Pancreas (tissue), 10 donors: ENCODE data around the gene C14orf180. TPM values are rescaled to one million over a fixed set of nuclear protein-coding genes. Genes with fewer than 3 reads are reported as not detected.

Source experiments
- ATAC-seq, 4 donors: fragments of 200-7000 bp; cut with Tn5 transposase; one replicate each; pipeline versions ENCODE4 v1.8.0 to v1.9.1; 2020; ENCODE audit warnings: mild to moderate bottlenecking in 4 of 4, moderate library complexity in 4 of 4
- DNase-seq, 6 donors: peaks; one replicate each; pipeline ENCODE4 v3.0.0-alpha.2; 2020
- FAIRE-seq: peaks from 2 replicates; lab custom pipeline; 2012; peaks lifted over from hg19 to GRCh38; lab: Jason Lieb, UNC
- H3K27ac ChIP-seq, 4 donors: fragments of 200-600 bp; sonication (generic); 1 replicate in 3 of 4; 2 replicates in 1 of 4; pipeline versions ENCODE4 v1.5.0 to v1.8.0; 2020
- H3K27me3 ChIP-seq, 4 donors: fragments of 200-600 bp; one replicate each; pipeline ENCODE4 v1.8.0; 2021
- H3K36me3 ChIP-seq, 3 donors: fragments of 200-600 bp; sonication (generic) in 1 of 3; one replicate each; pipeline versions ENCODE4 v1.5.0 to v1.8.0; 2020 to 2021
- H3K4me1 ChIP-seq, 3 donors: fragments of 200-600 bp; one replicate each; pipeline ENCODE4 v1.8.0; 2021
- H3K4me3 ChIP-seq, 4 donors: fragments of 200-600 bp; sonication (generic) in 2 of 4; one replicate each; pipeline versions ENCODE4 v1.5.0 to v1.8.0; 2020 to 2021
- H3K9me3 ChIP-seq, 4 donors: fragments of 200-600 bp; one replicate each; pipeline ENCODE4 v1.8.0; 2021
- WGBS, 2 donors: extraction: QIAGEN DNeasy Blood & Tissue Kit; methylation state at CpG; one replicate each; pipeline ENCODE4 v1.1.7; 2013; 5-methylcytosine and 5-hydroxymethylcytosine counted together
- intact Hi-C, 3 donors: fragments of 100-400 bp; cut with DNase I; formaldehyde crosslinking; loops; one replicate each; pipeline versions ENCODE4 v1.11.1 to v1.14.2; 2022
- polyA plus RNA-seq, 2 donors: library from polyadenylated mRNA; stranded (reverse); fragments of 200-250 nt; gene quantifications; one replicate each; pipeline ENCODE4 v1.2.3, GENCODE V29; 2013
- total RNA-seq, 6 donors: library from RNA; stranded (reverse); fragmentation: NEBNext Ultra II Directional in 4 of 6; extraction: Animal tissue kit (Norgen Biotek cat#: 25700) in 4 of 6; gene quantifications; one replicate each; pipeline versions ENCODE4 v1.2.1 to v1.2.4, GENCODE V29; 2021 to 2023
- TF ChIP-seq, protein P1 (sequence below), 4 donors: fragments of 200-600 bp; sonication (generic) in 3 of 4; IDR thresholded peaks; one replicate each; pipeline versions ENCODE4 v1.5.0 to v1.8.0; 2021; ENCODE audit warnings: antibody characterized with exemption in 4 of 4
- donor health status: healthy with polysubstance abuse.
- donor health status: DM: no; HTN: no; CAD: no; lungs with moderate emphysema.
- donor health status: DM: no; HTN: no; CAD: no.
- donor health status: control.
- donor health status: control.
- donor health status: Bipolar disorder and iron deficiency.
- donor health status: DM: yes; HTN: yes; CAD: no.
- donor health status: DM: no; HTN: no; CAD: no.
- donor health status: DM: no; HTN: no; CAD: no.
- donor health status: DM: yes; HTN: yes; CAD: no.

C14orf180 gene
- total and polyA plus RNA-seq, 8 donors: 0.09 to 1.1 (median 0.34) TPM; not detected in 2

DNA sequence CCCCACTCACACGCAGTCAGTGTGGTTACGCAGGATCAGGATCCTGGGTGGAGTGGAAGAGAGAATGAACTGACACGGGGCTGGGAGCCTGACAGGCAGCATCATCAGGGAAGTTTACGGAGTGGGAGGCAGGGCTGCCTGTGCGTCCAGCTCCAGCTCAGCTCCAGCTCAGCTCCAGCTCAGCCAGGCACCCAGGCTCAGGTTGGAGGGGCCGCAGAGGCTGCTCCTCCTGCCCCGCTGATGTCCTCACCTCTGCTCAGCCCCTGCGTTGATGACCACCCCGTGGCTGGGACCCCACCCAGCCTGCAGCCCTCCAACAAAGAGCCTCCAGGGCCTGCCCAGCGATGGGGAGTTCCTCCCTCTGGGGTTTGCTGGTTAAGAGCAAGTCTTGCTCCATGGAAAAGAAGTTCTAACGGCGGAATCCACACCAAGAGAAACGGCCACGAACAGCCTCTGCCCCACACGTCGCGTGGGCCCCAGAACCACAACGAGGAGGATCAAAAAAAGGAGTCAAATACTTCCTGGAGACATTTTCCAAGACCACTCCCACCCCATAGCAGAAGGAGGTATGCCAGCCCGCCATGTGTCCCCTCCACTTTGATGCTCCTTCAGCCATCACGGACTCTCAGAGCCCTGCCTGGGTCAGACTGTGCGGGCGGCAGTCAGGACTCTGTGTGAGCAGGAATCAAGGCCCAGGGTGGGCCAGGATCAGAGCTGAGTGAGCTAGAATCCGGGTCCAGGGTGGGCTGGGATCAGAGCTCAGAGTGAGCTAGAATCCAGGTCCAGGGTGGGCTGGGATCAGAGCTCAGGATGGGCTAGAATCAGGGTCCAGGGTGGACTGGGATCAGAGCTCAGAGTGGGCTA, 17.7 kb upstream of the C14orf180 start:
- Histone ChIP-seq H3K4me3 (no peak overlapping the region), H3K4me1 (no peaks in the 10 kb centered on the region), H3K27me3 (peaks cover 0 to 7% (median 0%) of the 10 kb centered on the region in 4 donors), H3K9me3 (no peaks in the 10 kb centered on the region), H3K27ac (no peak overlapping the region), H3K36me3 (no peaks in the 10 kb centered on the region)
- WGBS, 2 donors: 54 to 67% methylated on average over 23 of the region's 23 CpGs
- peak in 2 of 6 donors; percentile 10 to 43 for DNase-seq
- no peak for ATAC-seq
- TF ChIP-seq, protein P1, sequence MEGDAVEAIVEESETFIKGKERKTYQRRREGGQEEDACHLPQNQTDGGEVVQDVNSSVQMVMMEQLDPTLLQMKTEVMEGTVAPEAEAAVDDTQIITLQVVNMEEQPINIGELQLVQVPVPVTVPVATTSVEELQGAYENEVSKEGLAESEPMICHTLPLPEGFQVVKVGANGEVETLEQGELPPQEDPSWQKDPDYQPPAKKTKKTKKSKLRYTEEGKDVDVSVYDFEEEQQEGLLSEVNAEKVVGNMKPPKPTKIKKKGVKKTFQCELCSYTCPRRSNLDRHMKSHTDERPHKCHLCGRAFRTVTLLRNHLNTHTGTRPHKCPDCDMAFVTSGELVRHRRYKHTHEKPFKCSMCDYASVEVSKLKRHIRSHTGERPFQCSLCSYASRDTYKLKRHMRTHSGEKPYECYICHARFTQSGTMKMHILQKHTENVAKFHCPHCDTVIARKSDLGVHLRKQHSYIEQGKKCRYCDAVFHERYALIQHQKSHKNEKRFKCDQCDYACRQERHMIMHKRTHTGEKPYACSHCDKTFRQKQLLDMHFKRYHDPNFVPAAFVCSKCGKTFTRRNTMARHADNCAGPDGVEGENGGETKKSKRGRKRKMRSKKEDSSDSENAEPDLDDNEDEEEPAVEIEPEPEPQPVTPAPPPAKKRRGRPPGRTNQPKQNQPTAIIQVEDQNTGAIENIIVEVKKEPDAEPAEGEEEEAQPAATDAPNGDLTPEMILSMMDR (IDR thresholded peaks at IDR 0.05): no peak
- FAIRE-seq: no peak
- intact Hi-C loops: loop anchor here in 2 of 3 donors (5.0 to 10.0 kb wide), 2 partner anchors 417 to 425 kb away; partner anchors contain the start of gene KIF26A (in 1 of the 2)

DNA sequence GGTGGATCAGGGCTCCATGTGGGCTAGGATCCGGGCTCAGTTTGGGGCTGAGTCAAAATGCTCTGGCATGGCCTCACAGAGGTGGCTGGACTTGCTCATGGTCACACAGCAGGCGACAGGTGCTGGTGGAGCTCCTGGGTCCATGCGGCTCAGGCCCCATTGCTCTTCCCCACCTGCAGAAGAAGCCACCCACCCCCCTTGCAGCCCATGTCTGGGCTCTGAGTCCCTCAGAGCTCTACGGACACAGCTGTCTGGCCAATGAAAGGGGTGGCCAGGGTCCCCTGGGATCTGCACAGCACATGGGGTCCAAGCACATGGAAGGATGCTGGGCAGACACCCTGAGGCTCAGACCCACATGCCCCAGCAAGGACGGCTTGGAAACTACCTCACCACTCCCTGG, 17.0 kb upstream of the C14orf180 start:
- TF ChIP-seq, protein P1 (IDR thresholded peaks at IDR 0.05): no peak
- peaks cover 0 to 7% (median 0%) of the 10 kb centered on the region in 4 donors for H3K27me3 ChIP-seq
- 65 to 77% methylated on average over 5 of the region's 5 CpGs for WGBS, 2 donors
- H3K9me3 ChIP-seq: no peaks in the 10 kb centered on the region
- H3K4me3 ChIP-seq: no peak overlapping the region
- H3K36me3 ChIP-seq: no peaks in the 10 kb centered on the region
- no peak overlapping the region for H3K27ac ChIP-seq
- H3K4me1 ChIP-seq: no peaks in the 10 kb centered on the region
- intact Hi-C loops: loop anchor here in 2 of 3 donors (5.0 to 10.0 kb wide), 2 partner anchors 418 to 425 kb away; partner anchors contain the start of gene KIF26A (in 1 of the 2)
- peak in 2 of 6 donors; percentile 5 to 40 for DNase-seq
- no peak for ATAC-seq
- no peak for FAIRE-seq

DNA sequence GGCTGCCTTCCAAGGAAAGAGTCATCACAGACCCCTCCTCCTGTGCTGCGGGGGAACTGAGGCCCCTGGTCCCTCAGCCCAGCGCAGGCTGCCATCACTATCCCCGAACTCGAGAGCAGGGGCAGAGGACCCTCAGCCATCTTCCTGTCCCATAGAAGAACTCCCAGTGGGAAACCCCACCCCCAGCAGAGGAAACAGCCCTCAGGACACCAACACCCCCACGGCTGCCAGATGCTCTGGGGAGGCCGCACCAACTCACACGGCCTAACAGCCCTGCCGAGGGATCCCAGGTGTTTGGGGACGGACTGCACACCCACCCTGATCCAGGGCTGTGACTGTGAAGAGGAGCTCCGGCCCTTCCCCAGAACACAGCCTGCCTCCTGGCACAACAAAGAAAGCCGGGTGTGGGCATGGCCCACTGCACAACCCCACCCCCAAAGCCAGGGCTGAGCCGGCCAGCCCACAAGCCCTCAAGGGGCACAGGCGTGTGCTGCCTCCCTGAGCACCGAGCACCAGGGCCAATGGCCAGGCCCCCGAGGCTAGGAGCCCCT, 16.3 kb upstream of the C14orf180 start:
- intact Hi-C loops: loop anchor here in 2 of 3 donors (5.0 to 10.0 kb wide), 2 partner anchors 418 to 426 kb away; partner anchors contain the start of gene KIF26A (in 1 of the 2)
- Histone ChIP-seq H3K9me3 (no peaks in the 10 kb centered on the region), H3K4me3 (no peak overlapping the region), H3K27me3 (peaks cover 0 to 7% (median 0%) of the 10 kb centered on the region in 4 donors), H3K4me1 (no peaks in the 10 kb centered on the region), H3K27ac (no peak overlapping the region), H3K36me3 (no peaks in the 10 kb centered on the region)
- peak in 2 of 6 donors; percentile 26 to 64 for DNase-seq
- 58 to 66% methylated on average over 14 to 15 of the region's 15 CpGs for WGBS, 2 donors
- no peak for FAIRE-seq
- TF ChIP-seq, protein P1 (IDR thresholded peaks at IDR 0.05): no peak
- ATAC-seq: no peak

DNA sequence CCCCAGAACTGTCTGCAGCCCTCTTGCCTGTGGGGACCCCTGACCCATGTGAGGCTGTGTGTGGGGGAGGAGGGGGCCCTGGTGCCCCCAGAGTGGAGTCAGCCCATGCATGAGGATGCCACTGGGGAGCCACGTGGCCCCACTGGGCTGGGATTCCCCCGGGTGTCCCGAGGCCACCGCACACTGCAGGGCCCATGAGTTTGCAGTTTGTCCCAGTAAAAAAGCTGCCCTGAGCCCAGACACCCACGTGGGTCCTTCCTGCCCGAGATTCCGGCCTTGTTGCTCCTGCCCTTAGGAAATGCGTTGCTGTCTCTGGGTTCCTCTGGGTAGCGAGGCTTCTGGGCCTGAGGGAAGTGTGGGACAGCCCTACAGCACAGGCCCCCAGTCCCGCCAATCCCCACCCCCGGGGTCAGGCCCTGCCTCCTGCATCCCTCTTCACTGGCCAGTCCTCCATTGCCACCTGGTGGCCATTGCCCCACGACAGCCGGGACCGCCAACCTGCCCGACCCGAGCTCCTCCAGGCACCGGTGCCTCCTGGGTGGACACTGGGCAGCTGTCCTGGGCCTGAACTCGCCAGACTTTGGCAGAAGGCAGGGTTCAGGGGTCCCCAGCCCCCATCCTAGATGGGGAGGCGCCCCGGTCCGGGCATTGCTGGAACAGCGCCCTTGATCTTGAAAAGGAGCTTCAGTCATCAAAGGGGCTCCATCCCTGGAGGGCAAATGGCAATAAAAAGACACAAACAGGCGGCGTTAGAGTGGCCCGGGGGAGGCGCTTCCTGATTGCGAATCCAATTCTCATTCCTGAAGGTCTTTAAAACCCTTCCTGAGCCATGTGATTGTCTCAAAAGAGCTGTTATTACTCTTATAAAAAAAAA, 15.6 kb upstream of the C14orf180 start:
- DNase-seq (peak; percentile 57 to 92 (median 78)), ATAC-seq (peak; percentile 88 to 97 (median 90)), FAIRE-seq (no peak)
- Histone ChIP-seq H3K4me3 (no peak overlapping the region), H3K36me3 (no peaks in the 10 kb centered on the region), H3K9me3 (no peaks in the 10 kb centered on the region), H3K27ac (no peak overlapping the region), H3K27me3 (peaks cover 0 to 7% (median 0%) of the 10 kb centered on the region in 4 donors), H3K4me1 (no peaks in the 10 kb centered on the region)
- TF ChIP-seq, protein P1 (IDR thresholded peaks at IDR 0.05): peak; percentile 65 to 81 (median 74)
- intact Hi-C loops: loop anchor here in 2 of 3 donors (5.0 to 10.0 kb wide), 2 partner anchors 419 to 427 kb away; partner anchors contain the start of gene KIF26A (in 1 of the 2)
- WGBS, 2 donors: 4 to 6% methylated on average over 27 of the region's 27 CpGs
